ENCODE measurements around the gene TEX264.

DNA sequence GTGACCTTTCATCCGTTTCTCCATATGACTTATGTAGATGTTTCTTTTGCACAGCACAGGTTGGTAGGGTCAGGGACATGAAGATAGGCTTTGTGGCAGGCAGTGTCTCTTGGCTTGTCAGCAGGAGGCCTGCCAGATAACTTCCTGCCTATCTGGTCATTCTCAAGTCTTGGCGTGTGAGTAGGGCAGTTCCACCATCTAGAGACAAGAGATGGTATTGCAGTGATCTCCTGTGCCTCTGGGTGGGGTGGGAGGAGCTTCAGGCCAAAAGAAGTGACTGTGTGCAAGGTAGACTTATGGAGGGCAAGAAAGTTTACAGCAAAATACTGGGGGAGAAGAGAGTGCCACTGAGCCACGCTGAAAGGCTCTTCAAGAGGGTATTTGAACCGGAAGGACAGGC is 11.0 kb downstream of the TEX264 start:
- TF ChIP-seq USF1 (CRISPR knock-in tag; IDR thresholded peaks at IDR 0.05): no peak
- TF ChIP-seq CTCF (IDR thresholded peaks at IDR 0.05): peak; percentile 70
- no peak for TF ChIP-seq ZNF532 (CRISPR knock-in tag; IDR thresholded peaks at IDR 0.05; ENCODE audit: borderline replicate concordance)
- TF ChIP-seq ATF1 (CRISPR knock-in tag; IDR thresholded peaks at IDR 0.05): no peak
- no peak for TF ChIP-seq NFYB (CRISPR knock-in tag; conservative IDR thresholded peaks at IDR 0.05; ENCODE audit: low read depth)
- no peak for TF ChIP-seq MAX (CRISPR knock-in tag; IDR thresholded peaks at IDR 0.05)
- TF ChIP-seq RELA (CRISPR knock-in tag; IDR thresholded peaks at IDR 0.05; ENCODE audit: borderline replicate concordance): no peak
- no peak for TF ChIP-seq AFF4 (CRISPR knock-in tag; IDR thresholded peaks at IDR 0.05; ENCODE audit: borderline replicate concordance)
- no peak for TF ChIP-seq GABPB1 (CRISPR knock-in tag; IDR thresholded peaks at IDR 0.05)
- no peak for TF ChIP-seq TEAD4 (CRISPR knock-in tag; IDR thresholded peaks at IDR 0.05)
- no peak for TF ChIP-seq ARID4B (CRISPR knock-in tag; IDR thresholded peaks at IDR 0.05; ENCODE audit: borderline replicate concordance)

All from WTC11 (cell line).